Esophagus muscularis mucosa (tissue), 4 donors: Measurements from ENCODE around the gene GPC5. TPM values are rescaled to one million over a fixed set of nuclear protein-coding genes. Genes with fewer than 3 reads are reported as not detected.

ENCODE experiments used
- DNase-seq: peaks from one replicate; pipeline ENCODE4 v3.0.0-alpha.2; 2017; ENCODE audit errors: extremely low spot score
- H3K27ac ChIP-seq, 4 donors: fragments of 200-600 bp; sonication (generic); replicated peaks in 1 of 4; 1 replicate in 3 of 4; 2 replicates in 1 of 4; pipeline ENCODE4 v1.5.1; 2016 to 2019; ENCODE audit warnings: mild to moderate bottlenecking in 1 of 4
- H3K27me3 ChIP-seq, 4 donors: fragments of 200-600 bp; sonication (generic); one replicate each; pipeline versions ENCODE4 v1.5.1 to v1.6.0; 2016 to 2019
- H3K36me3 ChIP-seq, 4 donors: fragments of 200-600 bp; sonication (generic); one replicate each; pipeline ENCODE4 v1.5.1; 2016 to 2019
- H3K4me1 ChIP-seq, 4 donors: fragments of 200-600 bp; sonication (generic); one replicate each; pipeline ENCODE4 v1.5.1; 2016 to 2019
- H3K4me3 ChIP-seq, 4 donors: fragments of 200-600 bp; sonication (generic); 1 replicate in 2 of 4; 2 replicates in 2 of 4; pipeline ENCODE4 v1.5.1; 2016 to 2019; ENCODE audit warnings: mild to moderate bottlenecking in 4 of 4, moderate library complexity in 1 of 4
- H3K9me3 ChIP-seq, 4 donors: fragments of 200-600 bp; sonication (generic); 1 replicate in 3 of 4; 2 replicates in 1 of 4; pipeline ENCODE4 v1.5.1; 2016 to 2019
- CTCF ChIP-seq, 3 experiments: fragments of 200-600 bp in 2 of 3; fragments of 450-650 bp in 1 of 3; sonication (generic) in 2 of 3; IDR thresholded peaks; one replicate each; pipeline ENCODE4 v1.5.1; 2017 to 2019; ENCODE audit warnings: antibody characterized with exemption in 3 of 3, mild to moderate bottlenecking in 2 of 3, moderate library complexity in 1 of 3
- EP300 ChIP-seq: sonication (generic); formaldehyde crosslinking; IDR thresholded peaks from one replicate; pipeline ENCODE4 v1.6.1; 2017; ENCODE audit warnings: antibody characterized with exemption
- POLR2A ChIP-seq: fragments of 450-650 bp; IDR thresholded peaks from one replicate; pipeline ENCODE4 v1.6.1; 2017; ENCODE audit warnings: antibody characterized with exemption, moderate library complexity, mild to moderate bottlenecking, low read depth
- POLR2AphosphoS5 ChIP-seq, 2 donors: sonication (generic); formaldehyde crosslinking; IDR thresholded peaks; one replicate each; pipeline ENCODE4 v1.6.1; 2017; ENCODE audit warnings: antibody characterized with exemption in 2 of 2
- WGBS: methylation state at CpG from one replicate; pipeline ENCODE4 v1.1.5; 2018; 5-methylcytosine and 5-hydroxymethylcytosine counted together
- intact Hi-C: fragments of 100-400 bp; cut with DNase I; formaldehyde crosslinking; loops from one replicate; pipeline ENCODE4 v1.15.1; 2023
- total RNA-seq, 4 donors: library from RNA; depleted of rRNA; stranded (reverse); fragments of >200 nt; gene quantifications; one replicate each; pipeline versions ENCODE4 v1.1.0 to v1.2.1, GENCODE V29; 2016

Gene GPC5
- total RNA-seq, 4 donors from 2014 or later = 0.13 to 0.42 (median 0.33) TPM; not detected in 1

- WGBS = 71% methylated on average over 3 of the region's 3 CpGs
- H3K4me1 ChIP-seq = no peaks in the 10 kb centered on the region
These were observed 1432.4 kb downstream of the GPC5 start for GRCh38 chr13:92830821-92831220.

GRCh38 chr13:92833071-92833470 is 1434.7 kb downstream of the GPC5 start:
- intact Hi-C loops = no loop called here
- no peak overlapping the region for H3K27ac ChIP-seq
- TF ChIP-seq EP300 = no peak
- TF ChIP-seq POLR2A = no peak
- no peak for TF ChIP-seq POLR2AphosphoS5 (IDR thresholded peaks at IDR 0.05)
- TF ChIP-seq CTCF (IDR thresholded peaks at IDR 0.05) = no peak
- DNase-seq = no peak
- no peaks in the 10 kb centered on the region for H3K9me3 ChIP-seq
- H3K4me3 ChIP-seq = no peak overlapping the region
- no peaks in the 10 kb centered on the region for H3K4me1 ChIP-seq
- no peaks in the 10 kb centered on the region for H3K36me3 ChIP-seq
- H3K27me3 ChIP-seq = no peaks in the 10 kb centered on the region
- WGBS = 93% methylated on average over 1 of the region's 1 CpG

More at GRCh38 chr13:92830821-92831220, 1432.4 kb downstream of the GPC5 start:
- DNase-seq = no peak
- TF ChIP-seq CTCF (IDR thresholded peaks at IDR 0.05) = no peak
- TF ChIP-seq POLR2A = no peak
- no peak for TF ChIP-seq EP300
- no peak for TF ChIP-seq POLR2AphosphoS5 (IDR thresholded peaks at IDR 0.05)
- Histone ChIP-seq H3K27ac (no peak overlapping the region), H3K9me3 (no peaks in the 10 kb centered on the region), H3K36me3 (no peaks in the 10 kb centered on the region), H3K4me3 (no peak overlapping the region), H3K27me3 (no peaks in the 10 kb centered on the region)
- intact Hi-C loops = no loop called here

GRCh38 chr13:92836171-92836570 is 1437.8 kb downstream of the GPC5 start:
- Histone ChIP-seq H3K27me3 (no peaks in the 10 kb centered on the region), H3K4me1 (no peaks in the 10 kb centered on the region), H3K4me3 (no peak overlapping the region), H3K9me3 (peaks cover 0 to 6% (median 0%) of the 10 kb centered on the region in 4 donors), H3K36me3 (no peaks in the 10 kb centered on the region), H3K27ac (no peak overlapping the region)
- intact Hi-C loops = no loop called here
- no peak for DNase-seq
- TF ChIP-seq POLR2AphosphoS5 (IDR thresholded peaks at IDR 0.05) (no peak), EP300 (no peak), POLR2A (no peak)

- intact Hi-C loops = no loop called here
- H3K4me3 ChIP-seq = no peak overlapping the region
- no peaks in the 10 kb centered on the region for H3K36me3 ChIP-seq
- peaks cover 0 to 6% (median 0%) of the 10 kb centered on the region in 4 donors for H3K9me3 ChIP-seq
- H3K4me1 ChIP-seq = no peaks in the 10 kb centered on the region
- H3K27me3 ChIP-seq = no peaks in the 10 kb centered on the region
- WGBS = 86% methylated on average over 3 of the region's 3 CpGs
- no peak overlapping the region for H3K27ac ChIP-seq
- no peak for DNase-seq
- no peak for TF ChIP-seq POLR2AphosphoS5 (IDR thresholded peaks at IDR 0.05)
- TF ChIP-seq POLR2A = no peak
- no peak for TF ChIP-seq EP300
- TF ChIP-seq CTCF (IDR thresholded peaks at IDR 0.05) = no peak
These were observed 1440.4 kb downstream of the GPC5 start for GRCh38 chr13:92838786-92839185.

- Histone ChIP-seq H3K36me3 (no peaks in the 10 kb centered on the region), H3K4me3 (no peak overlapping the region), H3K27me3 (no peaks in the 10 kb centered on the region), H3K9me3 (peaks cover 0 to 6% (median 0%) of the 10 kb centered on the region in 4 donors), H3K4me1 (no peaks in the 10 kb centered on the region), H3K27ac (no peak overlapping the region)
- intact Hi-C loops = no loop called here
- DNase-seq = no peak
- TF ChIP-seq POLR2A = no peak
- no peak for TF ChIP-seq POLR2AphosphoS5 (IDR thresholded peaks at IDR 0.05)
- no peak for TF ChIP-seq CTCF (IDR thresholded peaks at IDR 0.05)
- no peak for TF ChIP-seq EP300
- WGBS = 40% methylated on average over 2 of the region's 2 CpGs
These were observed 1443.7 kb downstream of the GPC5 start for GRCh38 chr13:92842145-92842544.
